GM18907 (cell line): Measurements from ENCODE around the gene TUBGCP2.

Experiments used
- ATAC-seq: cut with Tn5 transposase; IDR thresholded peaks from one replicate; pipeline ENCODE4 v1.9.1; 2021; ENCODE audit warnings: mild to moderate bottlenecking, moderate library complexity; ENCODE audit not compliant: unreplicated experiment

TUBGCP2 gene

DNA sequence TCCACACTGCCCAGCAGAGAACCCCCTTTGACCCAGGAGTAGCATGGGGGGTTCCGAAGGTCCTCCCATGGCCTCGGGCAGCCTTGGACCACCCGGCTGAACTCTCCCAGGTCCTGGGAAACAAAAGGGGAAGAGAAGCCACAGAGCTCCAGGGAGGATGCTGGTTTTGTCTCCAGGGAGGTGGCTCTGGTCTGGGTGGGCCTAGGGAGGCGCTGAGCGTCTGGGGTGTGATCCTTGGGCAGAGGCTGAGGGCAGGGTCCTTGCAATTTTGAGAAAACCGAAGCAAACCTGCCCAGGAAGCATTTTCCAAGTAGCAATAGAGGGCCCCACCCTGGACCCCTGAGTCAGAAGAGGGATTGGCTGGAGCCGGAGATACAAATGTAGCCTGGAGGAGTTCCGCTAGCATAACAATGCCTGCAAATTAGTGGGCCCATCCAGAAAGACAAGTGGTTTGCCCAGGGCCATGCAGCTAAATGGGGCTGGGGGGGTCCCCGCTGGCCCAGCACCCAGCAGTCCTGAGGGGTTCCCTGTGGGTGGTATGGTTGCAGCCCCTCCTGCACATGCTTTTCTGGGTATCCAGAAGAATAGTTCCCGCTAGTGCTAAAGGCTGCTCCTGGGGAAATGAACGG is 76.6 kb downstream of the TUBGCP2 start:
- no peak for ATAC-seq

DNA sequence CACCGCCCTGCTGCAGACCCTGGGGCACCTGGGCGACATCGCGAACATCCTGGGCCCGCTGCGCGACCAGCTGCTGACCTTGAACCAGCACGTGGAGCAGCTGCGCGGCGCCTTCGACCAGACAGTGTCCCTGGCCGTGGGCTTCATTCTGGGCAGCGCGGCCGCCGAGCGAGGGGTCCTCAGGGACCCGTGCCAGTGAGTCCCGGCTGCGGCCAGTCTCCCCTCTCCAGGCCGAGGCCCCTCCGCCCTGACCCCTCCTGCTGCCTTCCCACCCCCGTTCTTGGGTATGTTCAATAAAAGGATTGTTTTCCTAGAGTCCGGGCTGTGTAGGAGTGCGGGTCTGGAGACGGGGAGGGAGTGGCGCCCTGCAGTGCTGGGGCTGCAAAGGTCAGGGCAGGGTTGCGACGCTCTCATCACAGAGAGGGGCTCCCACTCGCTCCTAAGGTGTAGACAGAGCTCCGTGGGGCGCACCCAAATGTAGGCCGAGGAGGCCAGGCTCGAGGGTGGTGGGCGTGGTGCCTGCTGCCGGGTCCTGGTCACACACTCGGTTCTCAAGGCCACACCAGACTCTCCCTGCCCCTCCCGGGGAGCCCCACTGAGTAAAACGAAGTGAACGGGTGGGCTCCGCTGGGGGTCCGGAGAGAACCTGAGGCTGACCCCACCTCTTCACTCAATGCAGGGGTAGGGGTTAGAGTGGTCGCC is 77.3 kb downstream of the TUBGCP2 start:
- ATAC-seq = no peak

DNA sequence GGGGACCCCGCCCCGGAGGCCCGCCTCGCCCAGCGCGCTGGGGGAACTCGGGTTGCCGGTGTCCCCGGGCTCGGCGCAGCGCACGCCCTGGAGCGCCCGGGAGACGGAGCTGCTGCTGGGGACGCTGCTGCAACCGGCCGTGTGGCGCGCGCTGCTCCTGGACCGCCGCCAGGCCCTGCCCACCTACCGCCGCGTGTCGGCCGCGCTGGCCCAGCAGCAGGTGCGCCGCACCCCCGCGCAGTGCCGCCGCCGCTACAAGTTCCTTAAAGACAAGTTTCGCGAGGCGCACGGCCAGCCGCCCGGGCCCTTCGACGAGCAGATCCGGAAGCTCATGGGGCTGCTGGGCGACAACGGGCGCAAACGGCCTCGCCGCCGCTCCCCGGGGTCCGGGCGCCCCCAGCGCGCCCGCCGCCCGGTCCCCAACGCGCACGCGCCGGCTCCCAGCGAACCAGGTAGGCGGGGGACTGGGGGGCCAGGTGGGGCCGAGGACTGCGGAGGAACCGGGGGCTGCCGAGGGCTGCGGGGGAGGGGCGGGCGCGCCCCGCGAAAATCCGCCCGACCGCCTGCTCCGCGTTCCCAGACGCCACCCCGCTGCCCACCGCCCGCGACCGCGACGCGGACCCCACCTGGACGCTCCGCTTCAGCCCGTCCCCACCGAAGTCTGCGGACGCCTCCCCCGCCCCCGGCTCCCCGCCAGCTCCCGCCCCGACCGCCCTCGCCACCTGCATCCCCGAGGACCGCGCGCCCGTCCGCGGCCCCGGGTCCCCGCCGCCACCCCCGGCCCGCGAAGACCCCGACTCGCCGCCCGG is 78.1 kb downstream of the TUBGCP2 start:
- ATAC-seq = no peak

DNA sequence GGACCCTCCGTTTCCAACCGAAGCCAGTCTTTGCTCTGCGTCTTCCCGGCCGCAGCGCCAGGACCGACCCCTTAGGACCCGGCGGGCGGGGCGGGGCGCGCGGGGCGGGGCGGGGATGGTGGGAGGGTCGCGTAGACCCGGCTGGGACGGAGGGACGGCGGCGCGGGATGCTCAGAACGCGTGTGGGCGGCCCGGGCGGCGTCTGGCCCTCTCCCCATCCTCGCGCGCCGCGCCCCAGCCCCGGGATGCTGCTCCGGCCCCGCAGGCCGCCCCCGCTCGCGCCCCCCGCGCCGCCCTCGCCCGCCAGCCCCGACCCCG is 78.7 kb downstream of the TUBGCP2 start, which contains the start of gene UTF1:
UTF1 (plus strand) TSS at position 174 of the 318 bp plus-strand sequence; CDS start at position 246, 72 bp downstream.
- ATAC-seq = no peak

DNA sequence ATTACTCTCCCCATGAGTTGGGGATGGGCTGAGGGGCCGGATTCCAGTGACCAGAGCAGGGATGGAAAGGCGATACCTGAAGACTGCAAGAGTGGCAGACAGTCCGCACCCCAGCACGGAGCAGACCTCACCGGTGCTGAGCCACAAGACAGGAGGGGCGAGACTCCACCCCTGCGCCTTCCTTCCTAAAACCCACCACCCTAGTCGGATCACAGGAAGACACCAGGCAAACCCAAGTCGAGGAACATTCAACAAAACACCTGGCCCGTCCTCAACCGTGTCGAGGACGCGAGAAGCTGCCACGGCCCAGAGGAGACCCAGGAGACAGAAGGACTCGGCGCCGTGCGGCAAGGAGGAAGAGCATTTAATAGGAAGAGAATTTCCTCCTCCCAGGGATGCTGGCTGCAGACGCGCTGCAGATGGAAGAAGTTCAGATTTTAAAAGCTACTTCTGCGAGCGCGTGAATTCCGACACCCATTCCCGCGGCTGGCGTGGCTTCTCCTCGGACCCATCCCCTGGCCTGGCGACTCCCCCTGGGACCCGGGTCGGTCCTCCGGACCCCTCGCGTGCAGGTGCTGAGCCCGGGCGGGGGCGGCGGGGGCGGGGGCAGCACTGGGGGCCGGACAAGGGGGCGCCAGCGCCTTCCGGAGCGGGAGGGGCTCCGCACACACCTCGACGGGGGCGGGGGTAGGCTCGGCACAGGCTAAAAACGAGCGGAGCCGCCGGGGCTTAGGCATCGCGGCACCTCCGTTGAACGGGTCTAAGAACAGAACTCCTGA is 79.2 kb downstream of the TUBGCP2 start:
- no peak for ATAC-seq
